Bone marrow (tissue), 2 donors: Measurements from ENCODE around the gene MGMT.

ENCODE experiments used
- DNase-seq, 2 donors: peaks; one replicate each; lab custom pipeline; 2025; lab: John Stamatoyannopoulos, UW

The MGMT gene

DNA sequence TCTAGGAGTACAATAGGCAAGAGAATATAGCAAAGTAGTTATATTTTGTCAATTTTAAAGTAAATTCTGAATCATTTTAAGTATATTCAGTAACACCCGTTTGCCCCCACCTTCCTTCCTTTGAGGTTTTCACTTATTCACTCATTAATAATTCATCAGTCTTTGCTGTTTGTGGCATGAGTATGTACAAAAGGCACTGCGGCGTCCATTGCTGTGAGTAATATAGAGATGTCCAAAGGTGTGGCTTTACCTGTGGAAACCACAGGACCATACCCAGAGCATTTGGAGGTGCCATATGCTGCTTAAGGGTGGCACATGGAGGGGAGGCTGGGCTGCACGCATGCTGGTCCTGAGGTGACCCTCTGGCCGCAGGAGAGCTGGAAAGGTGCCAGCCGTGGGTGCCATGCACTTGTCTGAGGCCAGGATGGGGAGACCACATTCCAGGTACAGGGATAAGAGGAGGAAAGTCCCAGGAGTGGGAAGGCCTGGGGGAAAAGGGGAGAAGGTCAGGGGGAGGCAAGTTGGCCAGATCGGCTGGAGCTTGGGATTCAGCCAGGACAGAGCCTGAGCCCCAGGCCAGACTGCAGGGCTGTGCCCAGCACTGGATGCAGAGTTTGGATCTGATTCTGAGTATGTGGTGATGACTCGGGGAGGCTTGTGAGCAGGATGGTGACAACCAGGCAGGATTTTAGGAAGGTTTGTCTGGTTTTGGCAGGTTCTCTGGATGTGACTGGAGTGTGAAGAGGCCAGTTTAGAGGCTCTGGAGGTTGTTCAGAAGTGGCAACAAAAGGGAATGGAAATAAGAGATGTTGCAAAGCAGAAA, 223.4 kb downstream of the MGMT start:
- DNase-seq, result no peak

GRCh38 chr10:129692695-129693094, 225.7 kb downstream of the MGMT start:
- no peak for DNase-seq

DNA sequence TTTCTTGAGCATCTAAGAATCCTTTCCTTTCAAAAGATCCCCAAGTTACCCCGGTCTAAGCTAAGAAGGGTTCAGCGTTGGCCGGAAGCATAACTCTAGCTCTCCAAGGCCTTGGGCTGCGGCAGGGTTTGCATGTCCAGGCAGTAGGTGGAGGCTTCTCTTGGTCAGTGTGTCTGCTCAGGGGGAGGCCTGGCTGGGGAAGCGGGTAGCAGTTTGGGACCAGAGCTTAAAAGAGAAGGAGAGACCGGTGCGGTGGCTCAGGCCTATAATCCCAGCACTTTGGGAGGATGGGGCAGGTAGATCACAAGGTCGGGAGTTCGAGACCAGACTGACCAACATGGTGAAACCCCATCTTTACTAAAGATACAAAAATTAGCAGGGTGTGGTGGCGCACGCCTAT, 226.3 kb downstream of the MGMT start:
- no peak for DNase-seq

DNA sequence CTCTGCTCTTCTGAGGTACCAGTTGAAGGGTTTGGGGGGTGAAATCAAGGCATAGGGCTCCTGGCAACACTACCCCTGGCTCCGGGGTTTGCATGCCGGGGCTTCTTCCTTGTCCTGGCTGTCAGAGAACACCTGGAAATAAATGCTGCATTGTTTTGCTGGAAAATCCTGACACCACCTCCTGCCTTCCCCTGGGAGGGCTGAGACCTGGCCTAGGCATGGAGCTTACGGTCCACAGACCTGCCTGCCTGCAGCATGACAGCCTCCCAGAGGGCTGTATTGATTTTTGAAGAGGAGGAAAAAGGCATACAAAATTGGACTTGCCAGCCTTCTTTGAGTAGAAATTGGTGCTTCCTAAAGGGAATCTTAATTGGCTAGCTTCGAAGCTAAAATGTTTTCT, 227.1 kb downstream of the MGMT start:
- no peak for DNase-seq

- DNase-seq, result no peak
Measured at GRCh38 chr10:129694691-129695243, 227.7 kb downstream of the MGMT start.

- no peak for DNase-seq
Measured at GRCh38 chr10:129695671-129696070, 228.6 kb downstream of the MGMT start.

DNA sequence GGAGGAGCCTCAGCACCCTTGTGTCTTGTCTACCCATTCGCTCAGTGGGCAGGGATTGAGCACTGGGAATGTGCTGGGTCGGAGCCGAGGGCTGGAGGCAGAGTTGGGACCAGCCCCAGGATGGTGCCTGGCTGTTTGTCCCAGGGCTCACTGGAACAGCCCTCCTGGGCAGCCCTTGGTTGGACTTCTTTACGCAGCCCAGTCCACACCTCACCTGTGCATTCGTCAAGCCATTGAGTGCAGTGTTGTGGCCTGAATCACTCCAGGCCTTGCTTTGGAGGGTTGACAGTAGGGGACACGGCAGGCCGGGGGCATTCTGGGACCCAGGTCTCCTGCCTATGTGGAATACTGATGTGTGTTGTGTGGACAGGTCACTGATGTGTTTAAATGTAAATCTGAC, 229.6 kb downstream of the MGMT start:
- no peak for DNase-seq

- DNase-seq, result no peak
Measured at GRCh38 chr10:129697463-129698247, 230.6 kb downstream of the MGMT start.

GRCh38 chr10:129699722-129700340, 232.8 kb downstream of the MGMT start:
- DNase-seq, result no peak

- DNase-seq, result no peak
Measured at GRCh38 chr10:129702605-129703004, 235.6 kb downstream of the MGMT start.

- DNase-seq, result no peak
Measured at GRCh38 chr10:129703287-129704137, 236.5 kb downstream of the MGMT start.

DNA sequence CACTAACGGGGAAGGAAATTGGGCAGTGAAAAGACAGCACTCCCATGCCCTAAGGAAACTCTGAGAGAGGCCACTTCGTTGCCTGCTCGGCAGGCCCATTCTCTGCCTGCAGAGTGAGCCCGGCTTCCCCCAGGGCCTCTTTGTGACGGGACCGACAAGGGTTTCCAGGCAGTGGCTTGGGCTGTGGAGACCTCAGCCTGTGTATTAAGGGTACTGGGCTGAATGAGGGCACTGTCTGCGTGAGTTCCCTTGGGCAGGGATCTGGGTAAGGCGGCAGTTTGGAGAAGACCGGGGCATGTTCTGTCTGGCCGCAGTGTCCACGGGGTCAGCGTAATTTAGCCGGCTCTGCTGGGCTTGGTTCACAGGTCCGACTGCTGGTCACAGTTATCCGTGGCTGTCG, 237.2 kb downstream of the MGMT start:
- no peak for DNase-seq

- no peak for DNase-seq
Measured at GRCh38 chr10:129704786-129705525, 237.9 kb downstream of the MGMT start.

GRCh38 chr10:129705676-129706075, 238.6 kb downstream of the MGMT start:
- no peak for DNase-seq

DNA sequence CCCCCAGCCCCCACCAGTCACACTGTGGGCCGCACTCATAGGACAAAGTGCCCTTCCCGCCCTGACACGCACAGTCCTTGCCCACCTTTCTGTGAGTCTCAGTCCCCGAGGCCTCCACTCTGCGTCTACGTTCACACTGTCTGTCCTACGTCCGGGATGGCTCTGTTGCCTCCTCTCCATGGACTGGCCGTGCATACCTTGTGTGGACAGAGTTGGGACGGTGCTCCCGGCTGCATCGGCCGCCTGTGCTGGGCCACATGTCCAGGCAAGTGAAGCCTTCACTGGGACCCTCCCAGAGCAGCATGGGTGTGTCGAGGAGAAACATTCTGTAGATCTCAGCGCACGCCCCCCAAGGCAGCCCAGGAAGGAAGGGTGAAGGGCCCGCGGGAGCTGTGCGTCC, 239.0 kb downstream of the MGMT start:
- no peak for DNase-seq

DNA sequence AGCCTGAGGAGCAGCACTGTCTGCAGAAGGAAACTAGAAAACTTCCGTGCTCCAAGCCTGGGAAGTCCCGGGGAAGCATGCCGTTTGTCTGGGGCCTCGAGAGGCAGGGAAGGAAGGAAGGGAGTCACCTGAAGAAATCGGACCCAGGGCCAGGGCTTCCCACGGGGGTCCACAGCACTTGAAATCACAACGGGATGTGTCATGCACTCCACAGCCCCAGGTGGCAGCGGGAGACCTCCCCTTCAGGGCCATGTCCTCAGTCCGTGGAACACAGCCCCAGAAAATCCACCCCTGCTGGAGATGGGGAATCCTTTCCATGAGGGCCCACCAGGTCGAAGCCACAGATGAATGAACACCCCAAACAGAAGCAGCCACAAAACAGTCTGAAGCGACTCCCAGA, 239.5 kb downstream of the MGMT start:
- DNase-seq, result no peak

DNA sequence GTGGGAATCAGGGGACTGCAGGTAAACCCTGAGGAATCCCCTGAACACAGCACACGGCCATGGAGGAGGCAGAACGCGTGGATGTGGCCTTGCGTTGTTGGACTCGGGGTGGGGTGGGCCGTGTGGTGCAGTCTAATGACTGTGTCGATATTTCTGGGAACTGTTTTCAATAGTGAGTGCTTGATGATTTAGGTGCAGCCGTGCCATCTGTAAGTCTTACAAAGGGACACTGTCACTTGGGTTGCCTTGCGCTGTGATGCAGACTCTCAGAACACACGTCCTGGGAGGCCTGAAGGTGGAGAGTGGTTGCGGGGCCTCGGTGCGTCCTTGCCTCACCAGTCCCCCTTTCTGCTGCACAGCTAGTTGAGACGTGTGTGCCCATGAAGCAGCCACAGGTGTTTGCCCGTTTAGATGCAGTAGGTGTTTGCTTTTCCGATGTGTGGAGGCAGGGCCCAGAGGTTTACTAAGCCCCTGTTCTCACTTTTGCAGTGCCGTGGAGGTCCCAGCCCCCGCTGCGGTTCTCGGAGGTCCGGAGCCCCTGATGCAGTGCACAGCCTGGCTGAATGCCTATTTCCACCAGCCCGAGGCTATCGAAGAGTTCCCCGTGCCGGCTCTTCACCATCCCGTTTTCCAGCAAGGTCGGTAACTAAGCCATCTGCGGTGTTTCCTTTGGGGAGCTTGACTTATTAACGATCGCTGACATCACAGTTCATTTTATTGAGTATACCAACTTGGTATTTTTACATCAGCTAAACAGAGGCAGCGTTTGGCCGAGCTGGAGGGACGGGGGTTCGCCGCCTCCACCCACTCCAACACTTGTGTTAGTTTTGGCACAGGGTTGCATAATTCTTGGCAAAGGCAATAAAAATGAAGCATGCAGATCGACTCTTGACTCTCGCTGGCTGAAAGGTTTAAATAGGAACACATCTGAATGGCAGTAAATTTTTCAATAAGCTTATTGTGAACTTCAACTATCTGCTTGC, 240.7 kb downstream of the MGMT start:
- no peak for DNase-seq

DNA sequence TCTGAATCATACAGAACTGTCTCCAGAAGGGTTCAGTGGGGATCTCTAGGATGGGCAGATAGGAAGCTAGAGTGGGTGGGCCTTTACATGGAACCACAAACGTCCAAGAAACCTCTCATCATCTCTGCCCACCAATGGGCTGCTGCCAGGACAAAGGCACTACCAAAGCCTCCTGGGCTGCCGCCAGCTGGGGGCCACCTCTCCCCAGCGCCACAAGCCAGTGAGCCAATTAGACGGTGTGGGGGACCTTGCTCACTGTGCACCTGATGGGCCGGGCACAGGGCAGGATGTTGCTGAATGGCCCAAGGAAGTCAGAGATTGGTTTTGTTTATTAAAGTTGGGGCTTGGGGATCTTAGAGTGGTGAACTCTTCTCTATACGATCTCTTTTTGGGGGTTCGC, 242.1 kb downstream of the MGMT start:
- no peak for DNase-seq

GRCh38 chr10:129709627-129710509, 242.8 kb downstream of the MGMT start:
- DNase-seq, result no peak
